Measurements from ENCODE around the gene OR4A47.
"Not testable (repeated sequence)": the region's sequence is repeated elsewhere in the genome, so short reads cannot be mapped to it uniquely, and the experiment has no call there.

Gene OR4A47, protein sequence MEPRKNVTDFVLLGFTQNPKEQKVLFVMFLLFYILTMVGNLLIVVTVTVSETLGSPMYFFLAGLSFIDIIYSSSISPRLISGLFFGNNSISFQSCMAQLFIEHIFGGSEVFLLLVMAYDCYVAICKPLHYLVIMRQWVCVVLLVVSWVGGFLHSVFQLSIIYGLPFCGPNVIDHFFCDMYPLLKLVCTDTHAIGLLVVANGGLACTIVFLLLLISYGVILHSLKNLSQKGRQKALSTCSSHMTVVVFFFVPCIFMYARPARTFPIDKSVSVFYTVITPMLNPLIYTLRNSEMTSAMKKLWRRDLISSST

DNA sequence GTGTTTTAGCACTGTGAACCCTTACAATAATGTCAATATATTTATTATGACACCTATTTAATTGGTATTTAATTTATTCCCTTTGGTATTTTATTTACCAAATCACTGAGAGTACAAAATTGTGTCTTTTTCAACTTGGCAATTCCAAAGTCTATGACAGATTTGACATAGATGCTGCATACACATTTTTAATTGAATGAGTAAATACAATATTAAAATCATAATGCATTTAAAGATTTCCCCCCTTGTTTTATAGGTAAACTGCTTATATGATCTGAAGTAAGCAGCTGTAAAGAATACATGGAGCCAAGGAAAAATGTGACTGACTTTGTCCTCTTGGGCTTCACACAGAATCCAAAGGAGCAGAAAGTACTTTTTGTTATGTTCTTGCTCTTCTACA is at the start of gene OR4A47:
OR4A47 (plus strand) TSS at position 301 of the 400 bp plus-strand sequence; CDS start at position 301, 0 bp downstream.
- not testable (repeated sequence) for DNase-seq

DNA sequence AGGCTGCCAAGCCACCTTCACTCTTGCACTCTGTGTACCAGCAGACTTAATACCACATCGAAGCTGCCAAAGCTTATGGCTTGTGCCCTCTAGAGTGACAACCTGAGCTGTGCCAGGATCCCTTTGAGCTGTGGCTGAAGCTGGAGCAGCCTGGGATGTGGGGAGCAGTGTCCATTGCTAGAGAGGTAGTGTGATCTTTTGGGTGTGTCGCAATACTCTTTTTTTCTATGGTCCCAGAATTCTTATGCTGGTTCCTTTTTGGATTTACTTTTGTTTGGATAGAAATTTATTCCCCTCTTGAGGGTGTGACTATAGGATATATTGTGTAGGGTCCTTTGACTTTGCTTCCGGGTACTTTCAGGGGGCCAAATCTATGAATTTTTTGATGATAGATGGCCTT is 32.7 kb upstream of the OR4A47 start:
- DNase-seq: not testable (repeated sequence)

DNA sequence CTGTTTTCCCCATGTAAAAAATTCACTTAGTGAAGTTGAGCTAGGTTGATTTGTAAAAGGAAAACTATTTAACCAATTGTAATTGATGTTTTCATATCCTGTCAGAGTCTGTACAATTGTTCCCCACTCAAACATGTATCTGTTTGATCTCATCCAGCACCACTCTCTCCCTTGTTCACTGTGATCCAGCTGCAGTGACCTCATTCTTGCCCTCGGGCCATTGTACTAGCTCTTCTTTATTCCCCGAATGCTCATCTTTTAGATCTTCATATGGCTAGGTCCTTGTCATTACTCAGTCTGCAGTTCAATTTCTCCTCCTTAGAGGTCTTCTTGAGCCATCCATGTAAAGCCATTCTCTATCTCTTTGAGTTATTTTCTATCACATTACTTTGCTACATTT is 14.6 kb upstream of the OR4A47 start:
- not testable (repeated sequence) for DNase-seq

DNA sequence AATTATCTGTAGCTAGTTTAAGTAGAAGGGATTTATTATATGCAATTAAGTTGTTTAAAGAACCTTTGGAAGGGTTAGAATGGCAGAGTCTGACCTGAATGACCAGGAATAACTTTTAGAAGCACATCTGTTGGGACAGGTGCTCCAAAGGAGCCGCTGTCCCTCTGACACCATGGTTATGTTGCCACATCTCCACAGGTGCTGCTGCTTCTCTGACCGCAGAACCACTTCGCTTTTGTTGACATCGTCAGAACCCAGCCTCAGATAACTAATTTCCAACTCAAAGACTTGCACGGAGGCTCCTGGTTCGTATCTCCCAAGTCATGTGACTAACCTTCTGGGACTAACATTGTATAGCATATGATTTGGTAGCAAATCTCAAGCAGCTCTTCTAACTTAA is 13.9 kb upstream of the OR4A47 start:
- DNase-seq: not testable (repeated sequence)

DNA sequence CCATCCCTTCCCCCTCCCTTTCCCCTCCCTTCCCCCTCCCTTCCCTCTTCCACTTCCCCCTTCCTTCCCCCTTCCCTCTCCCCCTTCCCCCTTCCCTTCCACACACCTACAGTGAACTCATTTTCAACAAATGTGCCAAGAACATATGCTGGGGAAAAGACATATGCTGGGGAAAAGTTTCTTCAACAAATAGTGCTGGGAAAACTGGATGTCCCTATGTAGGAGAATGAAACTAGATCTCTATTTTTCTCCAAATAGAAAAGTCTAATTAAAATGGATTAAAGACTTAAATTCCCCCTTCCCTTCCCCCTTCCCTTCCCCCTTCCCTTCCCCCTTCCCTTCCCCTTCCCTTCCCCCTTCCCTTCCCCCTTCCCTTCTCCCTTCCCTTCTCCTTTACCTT is 17.6 kb downstream of the OR4A47 start:
- DNase-seq: not testable (repeated sequence)

DNA sequence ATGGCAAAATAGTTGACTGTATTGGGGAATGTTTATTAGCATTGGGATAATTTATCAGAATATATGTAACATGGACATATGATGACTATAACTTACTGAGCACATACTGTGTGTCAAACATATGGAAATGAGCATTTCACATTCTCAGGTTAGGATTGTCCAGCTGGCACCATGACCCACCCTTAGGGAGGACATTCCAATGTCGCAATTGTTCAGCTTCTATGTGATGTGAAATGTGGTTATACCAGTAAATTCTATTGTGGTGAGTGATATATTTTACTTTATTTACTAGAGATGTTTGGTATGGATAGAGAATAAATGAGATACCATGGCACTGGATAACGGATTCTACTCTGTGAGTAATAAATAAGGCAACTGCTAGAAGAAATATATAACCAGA is 50.4 kb downstream of the OR4A47 start:
- no peak for DNase-seq
